ENCODE data around the gene RSPH6A. TPM values are rescaled to one million over a fixed set of nuclear protein-coding genes. Genes with fewer than 3 reads are reported as not detected.
"Not testable (repeated sequence)": the region's sequence is repeated elsewhere in the genome, so short reads cannot be mapped to it uniquely, and the experiment has no call there.

Gene RSPH6A
- total RNA-seq, 4 donors from 2014 or later, result 0.54 to 3.3 TPM; not detected in 2

DNA sequence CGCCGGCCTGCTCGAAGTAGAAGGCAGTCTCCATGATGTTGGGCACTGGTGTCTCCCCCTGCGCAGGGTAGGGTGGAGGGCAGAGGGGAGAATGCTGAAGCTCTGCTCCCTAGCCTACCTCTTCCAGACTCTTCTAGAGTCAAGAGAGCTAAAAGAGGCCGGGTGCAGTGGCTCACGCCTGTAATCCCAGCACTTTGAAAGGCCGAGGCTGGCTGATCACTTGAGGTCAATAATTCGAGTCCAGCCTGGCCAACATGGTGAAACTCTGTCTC, 10.2 kb downstream of the RSPH6A start:
- no peak for TF ChIP-seq POLR2A (IDR thresholded peaks at IDR 0.05)
- TF ChIP-seq, protein P1, sequence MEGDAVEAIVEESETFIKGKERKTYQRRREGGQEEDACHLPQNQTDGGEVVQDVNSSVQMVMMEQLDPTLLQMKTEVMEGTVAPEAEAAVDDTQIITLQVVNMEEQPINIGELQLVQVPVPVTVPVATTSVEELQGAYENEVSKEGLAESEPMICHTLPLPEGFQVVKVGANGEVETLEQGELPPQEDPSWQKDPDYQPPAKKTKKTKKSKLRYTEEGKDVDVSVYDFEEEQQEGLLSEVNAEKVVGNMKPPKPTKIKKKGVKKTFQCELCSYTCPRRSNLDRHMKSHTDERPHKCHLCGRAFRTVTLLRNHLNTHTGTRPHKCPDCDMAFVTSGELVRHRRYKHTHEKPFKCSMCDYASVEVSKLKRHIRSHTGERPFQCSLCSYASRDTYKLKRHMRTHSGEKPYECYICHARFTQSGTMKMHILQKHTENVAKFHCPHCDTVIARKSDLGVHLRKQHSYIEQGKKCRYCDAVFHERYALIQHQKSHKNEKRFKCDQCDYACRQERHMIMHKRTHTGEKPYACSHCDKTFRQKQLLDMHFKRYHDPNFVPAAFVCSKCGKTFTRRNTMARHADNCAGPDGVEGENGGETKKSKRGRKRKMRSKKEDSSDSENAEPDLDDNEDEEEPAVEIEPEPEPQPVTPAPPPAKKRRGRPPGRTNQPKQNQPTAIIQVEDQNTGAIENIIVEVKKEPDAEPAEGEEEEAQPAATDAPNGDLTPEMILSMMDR (IDR thresholded peaks at IDR 0.05), result no peak
- no peaks in the 10 kb centered on the region for H3K36me3 ChIP-seq
- H3K9me3 ChIP-seq, result no peaks in the 10 kb centered on the region
- H3K4me3 ChIP-seq, result no peak overlapping the region
- no peak for DNase-seq
- peaks cover 0 to 6% (median 0%) of the 10 kb centered on the region in 4 donors for H3K4me1 ChIP-seq
- no peaks in the 10 kb centered on the region for H3K27me3 ChIP-seq
- H3K27ac ChIP-seq, result no peak overlapping the region

DNA sequence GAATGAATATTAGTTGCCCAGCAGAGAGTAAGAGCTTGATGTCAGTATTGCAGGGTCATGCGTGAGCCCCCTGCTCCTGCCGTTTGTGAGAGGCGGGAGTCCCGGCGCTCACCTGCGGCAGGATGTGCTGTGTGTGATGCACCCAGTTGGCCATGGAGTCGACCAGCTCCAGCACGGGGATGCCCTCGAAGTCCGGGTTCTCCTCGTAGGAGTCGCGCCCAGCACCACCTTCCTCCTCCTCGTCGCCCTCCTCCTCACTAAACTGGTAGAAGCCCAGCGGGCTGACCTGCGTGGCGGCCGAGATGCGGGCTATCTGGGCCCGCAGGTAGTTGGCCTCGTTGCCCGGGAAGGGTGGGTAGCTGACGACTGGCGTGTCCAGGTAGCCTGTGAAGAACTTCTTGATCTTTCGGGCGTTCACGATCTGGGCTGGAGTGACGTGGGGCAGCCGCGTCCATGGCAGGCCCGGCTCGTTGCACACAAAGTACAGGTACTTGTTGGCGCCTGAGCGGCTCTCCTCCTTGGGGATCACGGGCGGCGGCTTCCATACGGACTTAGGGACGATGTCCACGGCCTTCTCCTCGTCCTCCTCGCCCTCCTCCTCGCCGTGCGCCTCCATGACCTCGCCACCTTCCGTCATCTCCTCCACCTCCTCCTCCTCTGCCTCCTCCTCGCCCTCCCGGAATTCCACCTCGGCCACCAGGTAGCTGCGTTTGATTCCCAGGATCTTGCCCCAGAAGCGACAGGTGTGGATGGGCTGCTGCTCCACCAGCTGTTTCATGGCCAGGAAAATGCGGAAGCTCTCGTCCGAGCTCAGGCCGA, 10.8 kb downstream of the RSPH6A start:
- DNase-seq, result no peak
- Histone ChIP-seq H3K4me1 (peaks cover 0 to under 1% (median 0%) of the 10 kb centered on the region in 4 donors), H3K36me3 (no peaks in the 10 kb centered on the region), H3K27ac (no peak overlapping the region), H3K4me3 (no peak overlapping the region), H3K27me3 (no peaks in the 10 kb centered on the region), H3K9me3 (no peaks in the 10 kb centered on the region)
- TF ChIP-seq POLR2A (IDR thresholded peaks at IDR 0.05), result no peak
- TF ChIP-seq, protein P1 (IDR thresholded peaks at IDR 0.05), result no peak

DNA sequence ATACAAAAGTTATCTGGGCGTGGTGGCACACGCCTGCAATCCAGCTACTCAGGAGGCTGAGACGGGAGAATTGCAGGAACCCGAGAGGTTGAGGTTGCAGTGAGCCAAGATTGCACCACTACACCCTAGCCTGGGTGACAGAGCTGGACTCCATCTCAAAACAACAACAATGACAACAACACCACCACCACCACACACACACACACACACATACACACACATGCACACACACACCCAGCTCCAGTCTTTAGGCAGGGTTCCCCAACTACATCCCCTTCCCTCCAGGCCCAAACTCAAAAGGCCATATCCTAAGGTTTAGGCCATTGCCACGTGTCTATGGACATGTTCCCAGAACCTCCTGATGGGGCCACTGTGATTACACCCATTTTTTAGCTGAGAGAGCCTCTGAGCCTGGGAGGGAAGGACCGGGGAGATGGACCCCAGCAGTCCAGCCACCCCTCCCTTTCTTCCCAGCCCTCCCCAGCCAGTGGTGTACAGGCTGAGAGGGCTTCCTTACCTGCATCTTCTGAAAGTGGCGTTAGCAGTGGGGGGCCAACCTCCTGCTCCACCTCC, 13.4 kb downstream of the RSPH6A start:
- Histone ChIP-seq H3K36me3 (no peaks in the 10 kb centered on the region), H3K27ac (no peak overlapping the region), H3K4me3 (no peak overlapping the region), H3K27me3 (no peaks in the 10 kb centered on the region), H3K4me1 (peaks cover 0 to 6% (median 0%) of the 10 kb centered on the region in 4 donors), H3K9me3 (no peaks in the 10 kb centered on the region)
- TF ChIP-seq, protein P1 (IDR thresholded peaks at IDR 0.05), result no peak
- no peak for TF ChIP-seq POLR2A (IDR thresholded peaks at IDR 0.05)
- no peak for DNase-seq

DNA sequence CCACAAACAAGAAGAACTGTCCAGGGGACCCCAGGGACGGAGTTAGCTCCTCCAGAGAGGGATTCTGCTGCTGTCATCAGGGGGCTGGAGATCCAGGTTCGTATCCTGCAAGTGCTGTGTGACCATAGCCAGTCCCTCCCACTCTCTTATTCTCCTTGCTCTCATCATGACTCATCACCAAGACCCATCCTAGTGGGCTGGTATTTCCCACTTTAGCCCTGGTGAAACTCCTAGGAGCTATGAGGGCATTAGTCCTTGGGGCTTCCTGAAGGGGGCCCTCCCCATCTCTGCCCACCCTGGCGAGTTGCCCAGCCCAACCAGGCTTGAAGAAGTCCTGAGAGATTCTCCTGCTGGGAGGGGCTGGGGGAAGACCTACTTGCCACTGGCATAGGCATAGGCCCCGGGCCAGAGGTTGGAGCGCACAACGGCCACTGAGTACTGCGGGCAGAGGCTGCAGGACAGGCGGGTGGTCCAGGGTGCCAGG, 15.0 kb downstream of the RSPH6A start:
- no peak for TF ChIP-seq POLR2A (IDR thresholded peaks at IDR 0.05)
- TF ChIP-seq, protein P1 (IDR thresholded peaks at IDR 0.05), result no peak
- H3K27ac ChIP-seq, result no peak overlapping the region

DNA sequence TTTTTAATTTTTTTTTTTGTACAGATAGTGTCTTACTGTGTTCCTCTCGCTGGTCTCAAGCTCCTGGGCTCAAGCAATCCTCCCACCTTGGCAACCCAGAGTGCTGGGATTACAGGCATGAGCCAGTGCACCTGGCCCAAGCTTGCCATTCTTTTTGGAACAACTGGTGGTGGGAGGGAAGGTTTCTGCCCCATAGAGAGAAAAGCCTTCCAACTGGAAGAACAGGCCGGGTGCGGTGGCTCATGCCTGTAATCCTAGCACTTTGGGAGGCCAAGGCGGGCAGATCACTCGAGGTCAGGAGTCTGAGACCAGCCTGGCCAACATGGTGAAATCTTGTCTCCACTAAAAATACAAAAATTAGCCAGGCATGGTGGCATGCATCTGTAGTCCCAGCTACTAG, 15.6 kb downstream of the RSPH6A start:
- not testable (repeated sequence) for H3K4me1 ChIP-seq, H3K4me3 ChIP-seq, H3K27ac ChIP-seq, H3K27me3 ChIP-seq, H3K9me3 ChIP-seq, DNase-seq, H3K36me3 ChIP-seq

More for the DNA sequence above, 15.0 kb downstream of the RSPH6A start:
- Histone ChIP-seq H3K27me3 (no peaks in the 10 kb centered on the region), H3K4me1 (peaks cover 0 to 6% (median 0%) of the 10 kb centered on the region in 4 donors), H3K9me3 (no peaks in the 10 kb centered on the region), H3K4me3 (no peak overlapping the region), H3K36me3 (no peaks in the 10 kb centered on the region)
- DNase-seq, result no peak

DNA sequence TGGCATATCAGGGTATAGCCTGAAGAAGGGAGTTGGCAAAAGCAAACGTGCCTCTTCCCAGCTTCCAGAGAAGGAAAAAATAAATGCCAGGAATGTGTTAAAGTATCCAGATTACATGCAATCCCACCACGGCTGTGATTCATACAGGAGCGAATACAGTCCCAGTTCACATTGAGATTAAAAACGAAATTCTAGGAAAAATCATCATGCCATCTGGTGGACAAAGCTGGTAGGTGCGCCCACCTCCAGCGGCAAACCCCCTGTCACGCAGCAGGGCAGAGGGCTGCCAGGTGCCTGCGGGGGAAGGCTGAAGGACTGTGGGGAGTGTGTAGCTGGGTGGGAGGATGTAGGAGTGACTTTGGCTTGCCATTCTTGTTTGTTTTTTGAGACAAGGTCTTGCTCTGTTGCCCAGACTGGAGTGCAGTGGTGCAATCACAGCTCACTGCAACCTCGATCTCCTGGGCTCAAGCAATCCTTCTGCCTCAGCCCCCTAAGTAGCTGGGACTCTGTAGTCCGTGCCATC, 16.1 kb downstream of the RSPH6A start:
- H3K4me3 ChIP-seq, result no peak overlapping the region
- H3K27me3 ChIP-seq, result no peaks in the 10 kb centered on the region
- H3K9me3 ChIP-seq, result no peaks in the 10 kb centered on the region
- no peak for TF ChIP-seq POLR2A (IDR thresholded peaks at IDR 0.05)
- TF ChIP-seq, protein P1 (IDR thresholded peaks at IDR 0.05), result peak; percentile 82 to 94 (median 84)
- H3K36me3 ChIP-seq, result no peaks in the 10 kb centered on the region
- no peak overlapping the region for H3K27ac ChIP-seq
- peak; percentile 38 to 77 (median 72) for DNase-seq
- H3K4me1 ChIP-seq, result peaks cover 0 to 6% (median 0%) of the 10 kb centered on the region in 4 donors
